HT1080 (cell line): ENCODE data around the gene EPB41L4B. TPM values are rescaled to one million over a fixed set of nuclear protein-coding genes. Genes with fewer than 3 reads are reported as not detected.
"Not testable (repeated sequence)": the region's sequence is repeated elsewhere in the genome, so short reads cannot be mapped to it uniquely, and the experiment has no call there.

ENCODE experiments used
- DNase-seq: peaks from one replicate; pipeline ENCODE4 v3.0.0-alpha.2; 2015; ENCODE audit warnings: low read depth
- total RNA-seq: library from RNA; depleted of rRNA; stranded (reverse); fragments of >200 nt; shearing (Covaris generic); gene quantifications from 2 replicates; pipeline ENCODE4 v1.2.3, GENCODE V29; 2014

EPB41L4B gene
- total RNA-seq, 1 experiment from 2014 or later: 3.3 TPM

- DNase-seq: no peak
Measured at GRCh38 chr9:109166171-109166770, 154.6 kb downstream of the EPB41L4B start.

- DNase-seq: no peak
Measured at GRCh38 chr9:109164042-109164441, 156.8 kb downstream of the EPB41L4B start.

- DNase-seq: no peak
Measured at GRCh38 chr9:109163194-109163593, 157.7 kb downstream of the EPB41L4B start.

GRCh38 chr9:109162677-109163076 lies 158.2 kb downstream of the EPB41L4B start:
- no peak for DNase-seq

GRCh38 chr9:109161471-109161870 lies 159.4 kb downstream of the EPB41L4B start:
- no peak for DNase-seq

GRCh38 chr9:109159583-109159982 lies 161.3 kb downstream of the EPB41L4B start:
- no peak for DNase-seq

- no peak for DNase-seq
Measured at GRCh38 chr9:109158651-109159050, 162.2 kb downstream of the EPB41L4B start.

- DNase-seq: no peak
Measured at GRCh38 chr9:109156708-109157107, 164.2 kb downstream of the EPB41L4B start.

- DNase-seq: no peak
Measured at GRCh38 chr9:109150925-109151545, 169.8 kb downstream of the EPB41L4B start.

- DNase-seq: no peak
Measured at GRCh38 chr9:109149722-109150121, 171.1 kb downstream of the EPB41L4B start.

- DNase-seq: no peak
Measured at GRCh38 chr9:109149089-109149488, 171.8 kb downstream of the EPB41L4B start.

- no peak for DNase-seq
Measured at GRCh38 chr9:109145051-109145450, 175.8 kb downstream of the EPB41L4B start.

GRCh38 chr9:109143881-109144562 lies 176.8 kb downstream of the EPB41L4B start:
- DNase-seq: peak; percentile 71

- no peak for DNase-seq
Measured at GRCh38 chr9:109141375-109141774, 179.5 kb downstream of the EPB41L4B start.

- no peak for DNase-seq
Measured at GRCh38 chr9:109139851-109140250, 181.0 kb downstream of the EPB41L4B start.

- DNase-seq: no peak
Measured at GRCh38 chr9:109138421-109138820, 182.4 kb downstream of the EPB41L4B start.

GRCh38 chr9:109134167-109134578 lies 186.7 kb downstream of the EPB41L4B start:
- DNase-seq: no peak

GRCh38 chr9:109133533-109133932 lies 187.3 kb downstream of the EPB41L4B start:
- DNase-seq: no peak

GRCh38 chr9:109132567-109133021 lies 188.3 kb downstream of the EPB41L4B start:
- no peak for DNase-seq

- DNase-seq: no peak
Measured at GRCh38 chr9:109129470-109130197, 191.2 kb downstream of the EPB41L4B start.

- DNase-seq: not testable (repeated sequence)
Measured at GRCh38 chr9:109126671-109127070, 194.2 kb downstream of the EPB41L4B start.

- DNase-seq: no peak
Measured at GRCh38 chr9:109124121-109124520, 196.7 kb downstream of the EPB41L4B start.
